NOMO-1 treated with dmso at 0.1 percent for 144 hours (cell line): ENCODE measurements around the gene PDE5A.

Source experiments
- DNase-seq: peaks from one replicate; lab custom pipeline; 2025; ENCODE audit not compliant: unreplicated experiment; lab: John Stamatoyannopoulos, UW

PDE5A gene

DNA sequence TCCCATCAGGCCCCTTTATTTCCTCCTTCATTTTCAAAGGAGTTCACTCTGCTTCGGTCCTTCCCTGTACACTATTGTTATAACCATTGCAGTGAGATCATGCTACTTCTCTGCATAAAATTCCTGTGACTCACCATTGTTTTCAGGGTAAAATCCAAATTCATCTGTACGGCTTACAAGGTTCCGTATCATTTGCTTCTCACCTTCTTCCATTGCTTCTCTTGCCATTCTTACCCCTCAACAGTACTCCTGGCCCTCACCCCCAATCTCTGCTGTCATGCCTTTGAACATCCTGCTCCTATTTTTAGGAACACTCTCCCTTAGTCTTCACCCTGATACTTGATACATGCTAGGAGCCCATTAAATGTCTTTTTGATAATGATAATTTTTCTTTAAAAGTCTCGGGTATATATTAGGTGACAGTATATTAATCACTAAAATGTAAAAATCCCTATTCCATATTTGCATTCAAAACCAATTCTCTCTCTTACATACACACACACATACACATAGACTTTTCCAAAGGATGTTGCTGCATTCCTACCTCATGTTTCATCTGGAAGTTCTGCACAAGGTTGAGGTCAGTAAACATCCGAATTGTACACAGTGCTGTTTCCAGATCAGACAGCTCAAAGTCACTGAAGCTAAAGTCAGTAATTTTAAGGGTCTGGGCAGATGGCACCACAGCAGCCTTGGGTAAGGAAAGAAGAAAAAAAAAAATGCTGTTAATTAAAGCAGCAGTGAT lies 103.4 kb downstream of the PDE5A start:
- no peak for DNase-seq

DNA sequence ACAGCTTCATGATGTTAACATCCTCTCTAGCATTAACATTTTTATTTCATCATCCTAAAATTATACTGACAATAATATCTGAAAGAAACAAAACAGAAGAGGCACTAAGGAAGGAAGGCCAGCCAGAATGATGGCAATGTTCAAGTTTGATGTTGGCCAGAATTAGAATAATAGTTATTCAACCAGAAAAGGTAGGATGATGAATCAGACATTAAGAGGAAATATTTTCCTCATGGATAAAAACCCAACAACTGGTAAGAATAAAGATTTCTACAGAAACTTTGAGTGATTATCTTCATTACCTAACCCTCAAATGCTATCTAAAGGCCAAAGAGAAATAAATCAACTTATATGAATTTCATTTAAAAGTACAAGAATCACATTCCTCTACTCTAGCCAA lies 105.2 kb downstream of the PDE5A start:
- DNase-seq, result no peak

DNA sequence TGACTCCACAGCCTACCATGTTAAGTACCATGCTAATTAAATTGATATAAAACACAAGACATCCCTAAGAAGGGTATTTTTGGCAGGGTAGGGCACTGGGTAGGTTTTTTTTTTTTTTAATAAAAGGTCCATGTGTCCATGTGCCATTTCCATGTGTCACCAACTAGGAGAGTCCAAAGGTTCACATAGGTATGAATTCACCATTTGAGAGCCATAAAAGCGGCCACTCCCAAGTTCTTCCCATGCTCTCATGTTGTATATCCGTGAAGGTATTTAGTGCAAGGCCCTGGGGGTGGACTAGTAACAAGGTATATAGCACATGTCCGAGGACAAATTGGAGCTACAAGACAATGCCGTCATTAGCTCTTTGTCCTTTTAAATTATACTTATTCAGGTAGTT lies 107.3 kb downstream of the PDE5A start:
- DNase-seq, result no peak

DNA sequence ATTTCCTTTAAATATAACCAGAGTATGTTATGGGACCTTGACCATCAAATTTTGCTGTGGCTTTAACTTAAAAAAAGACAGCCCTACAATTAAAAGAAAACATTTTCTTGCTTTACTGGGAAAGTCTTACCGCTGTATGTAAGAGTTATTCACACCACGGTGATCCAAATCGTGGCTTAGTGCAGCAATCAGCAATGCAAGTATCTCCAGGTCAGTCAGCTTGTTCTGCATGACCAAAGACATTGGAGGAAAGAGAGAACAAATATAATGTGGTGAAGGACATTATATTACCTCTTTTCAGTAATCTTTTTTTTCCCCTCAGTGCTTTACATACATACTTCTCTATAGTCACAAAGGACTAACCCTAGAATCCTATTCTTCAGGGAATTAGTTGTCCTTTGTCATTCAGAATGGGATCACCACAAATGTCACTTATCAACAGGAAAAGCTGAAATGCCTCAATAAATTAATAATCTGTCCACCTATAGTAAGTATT lies 109.6 kb downstream of the PDE5A start:
- no peak for DNase-seq

DNA sequence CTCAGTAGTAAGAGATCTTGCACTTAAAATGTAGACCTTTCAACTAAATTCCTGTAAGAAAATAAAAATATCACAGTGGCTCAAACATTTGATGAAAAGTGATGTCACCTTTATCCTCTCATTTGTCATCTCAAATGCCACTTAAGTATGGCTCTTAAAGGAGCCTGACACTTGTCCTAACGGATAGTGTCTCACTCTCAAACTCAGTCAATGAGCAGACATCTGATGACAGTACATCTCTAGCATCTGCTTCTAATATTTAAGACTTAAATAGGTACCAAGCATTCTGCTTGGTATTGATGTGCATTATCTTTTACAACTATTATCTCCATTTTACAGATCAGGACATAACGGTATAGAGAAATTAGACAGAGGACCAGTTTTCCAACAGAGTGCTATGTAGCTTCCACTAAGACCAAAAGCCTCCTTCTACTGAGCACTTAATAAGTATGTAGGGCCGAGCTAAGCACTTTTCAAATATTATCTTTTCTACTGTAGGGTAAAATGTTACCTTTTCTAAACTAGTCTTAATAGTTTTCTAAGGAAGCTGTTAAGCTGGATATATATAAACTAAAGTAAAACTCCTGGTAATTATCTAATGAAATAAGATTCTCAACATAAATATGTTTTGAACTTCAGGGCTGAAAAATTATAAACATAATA lies 110.2 kb downstream of the PDE5A start:
- DNase-seq, result no peak

DNA sequence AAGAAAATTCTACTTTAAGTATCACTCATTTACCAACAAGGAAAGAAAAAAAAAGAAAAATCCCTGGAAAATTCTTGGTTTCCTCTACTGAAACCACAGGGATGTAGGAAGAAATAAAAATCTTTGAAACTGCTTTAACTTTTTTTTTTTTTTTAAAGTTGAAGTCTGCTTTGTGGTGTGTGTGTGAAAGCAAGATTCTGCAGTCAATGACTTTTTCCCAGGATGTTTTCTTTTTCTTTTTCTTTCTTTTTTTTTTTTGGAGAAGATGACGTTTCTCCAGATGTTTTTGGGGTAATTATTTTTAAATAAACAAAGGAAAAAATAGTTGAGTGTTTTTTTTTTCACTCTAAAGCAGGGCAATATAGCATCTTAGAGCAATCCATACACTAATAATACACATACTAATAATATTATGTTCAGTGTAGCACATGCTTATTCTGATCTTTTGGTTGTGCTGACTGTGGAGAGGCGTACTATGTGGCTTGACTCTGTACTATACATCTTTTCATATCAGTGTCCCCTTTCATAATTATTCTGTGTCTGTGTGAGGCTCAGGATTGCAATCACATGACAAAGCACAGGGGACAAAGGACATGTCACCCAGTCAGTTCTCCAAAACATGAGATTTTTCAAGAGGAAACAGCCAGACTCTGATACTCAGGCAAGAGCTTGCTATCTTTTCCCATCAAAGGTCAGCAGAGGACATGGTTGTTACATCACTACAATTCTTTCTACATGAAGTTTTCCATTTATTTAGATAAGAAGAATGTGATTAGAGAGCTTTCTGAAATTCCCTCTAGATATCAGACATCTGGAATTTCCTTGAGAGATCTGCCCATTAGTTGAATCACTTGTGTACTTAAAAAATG lies 111.0 kb downstream of the PDE5A start:
- DNase-seq, result no peak

DNA sequence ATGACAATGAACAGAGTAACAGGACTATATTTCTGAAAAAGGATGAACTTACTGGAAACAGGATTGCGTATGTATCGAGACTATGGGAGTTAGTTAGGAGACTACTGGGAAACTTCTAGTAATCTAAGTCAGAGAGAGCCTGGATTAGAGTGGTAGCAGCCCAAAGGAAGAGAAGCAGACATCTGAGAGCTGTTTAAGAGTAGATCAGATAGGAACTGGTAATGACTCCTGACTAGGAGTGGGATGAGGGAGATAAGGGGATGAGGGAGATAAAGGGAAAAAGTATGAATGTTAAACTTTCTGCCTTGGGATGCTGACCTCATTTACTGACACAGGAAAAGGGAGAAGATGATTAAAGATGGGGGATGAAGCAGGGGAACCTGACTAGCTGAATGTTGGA lies 116.2 kb downstream of the PDE5A start:
- no peak for DNase-seq

DNA sequence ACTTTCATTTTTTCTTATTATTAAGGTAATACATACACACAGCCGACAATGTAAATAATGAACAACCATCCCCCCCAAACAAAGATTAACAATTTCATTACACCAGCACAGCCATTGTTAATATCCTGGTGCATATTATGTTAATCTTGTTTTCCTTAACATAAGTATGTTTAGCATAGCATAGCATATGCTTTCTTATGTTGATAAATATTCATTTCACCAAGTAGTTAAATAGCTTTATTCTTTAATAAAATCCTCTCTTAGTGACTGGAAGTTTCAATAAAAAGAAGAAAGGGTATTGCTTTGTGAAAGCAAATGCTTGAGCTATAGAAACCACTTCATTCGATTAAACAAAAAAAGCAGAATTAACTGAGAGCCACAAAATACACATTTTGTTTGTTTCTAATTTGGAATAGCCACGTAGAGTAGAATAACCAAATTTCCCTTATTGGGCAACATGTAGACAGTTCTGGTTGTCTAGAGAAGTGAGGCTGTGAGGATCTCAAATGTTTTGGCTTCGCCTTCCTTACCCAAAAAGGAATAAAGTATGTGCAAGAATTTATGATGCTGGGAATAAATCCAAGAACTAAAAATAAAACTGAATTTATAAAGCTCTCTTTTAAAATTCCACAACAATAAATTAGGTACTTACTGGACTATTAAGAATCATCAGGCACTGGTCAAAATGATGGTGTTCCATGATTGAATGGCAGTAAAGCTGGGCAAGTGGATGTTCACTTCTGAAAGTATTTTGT lies 118.0 kb downstream of the PDE5A start:
- no peak for DNase-seq

DNA sequence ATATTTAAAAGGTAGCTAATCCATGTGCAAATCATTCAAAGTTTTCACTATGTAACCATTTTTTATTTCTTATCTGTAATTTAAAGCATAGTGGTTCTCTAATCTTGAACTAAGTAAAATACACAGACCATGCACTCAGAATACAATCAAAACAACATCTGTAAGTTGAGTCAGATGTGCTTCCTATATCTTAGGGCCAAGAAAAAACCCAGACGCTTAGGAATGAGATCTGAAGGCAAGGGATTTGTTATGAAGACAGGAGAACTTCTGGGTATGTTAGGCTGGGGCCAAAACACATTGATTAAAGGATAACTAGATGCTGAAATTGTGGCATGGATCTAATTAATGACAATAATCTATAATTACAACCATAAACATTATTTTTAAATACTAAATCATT lies 120.3 kb downstream of the PDE5A start:
- no peak for DNase-seq

DNA sequence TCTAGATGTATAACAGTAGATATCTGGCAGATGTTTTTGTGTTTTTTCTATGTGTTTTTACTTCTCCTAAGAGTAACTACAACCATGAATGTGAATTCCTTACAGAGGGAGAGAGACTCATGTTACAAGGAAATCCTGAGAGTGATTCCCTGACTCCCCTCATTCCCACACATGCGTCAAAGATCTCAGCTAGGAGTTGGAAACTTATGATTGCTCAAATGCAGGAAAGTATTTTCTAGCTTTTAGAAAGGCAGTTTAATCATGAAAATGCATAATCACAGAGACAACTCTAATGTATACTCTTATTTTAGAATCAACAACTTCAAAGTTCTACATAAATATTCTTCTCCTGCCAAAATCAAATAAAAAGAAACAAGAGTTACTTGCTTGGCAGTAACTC lies 121.8 kb downstream of the PDE5A start:
- no peak for DNase-seq

DNA sequence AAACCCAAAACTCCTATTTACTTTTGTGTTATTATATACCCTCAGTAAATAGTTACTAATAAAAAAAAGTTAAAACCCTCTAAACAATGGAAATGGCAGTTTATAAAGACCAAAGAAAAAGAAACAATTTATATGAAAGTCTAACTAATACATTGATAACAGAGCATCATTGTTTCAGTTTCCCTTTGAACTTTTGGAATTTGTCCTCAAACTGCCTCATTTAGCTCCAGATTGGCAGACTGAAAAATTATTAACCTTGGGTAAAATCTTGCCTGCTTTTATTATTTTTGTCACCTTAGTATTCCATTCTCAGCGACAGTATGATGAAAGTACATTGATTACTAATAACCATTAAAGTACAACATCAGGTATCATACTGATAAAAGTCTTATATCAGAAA lies 124.0 kb downstream of the PDE5A start:
- no peak for DNase-seq

DNA sequence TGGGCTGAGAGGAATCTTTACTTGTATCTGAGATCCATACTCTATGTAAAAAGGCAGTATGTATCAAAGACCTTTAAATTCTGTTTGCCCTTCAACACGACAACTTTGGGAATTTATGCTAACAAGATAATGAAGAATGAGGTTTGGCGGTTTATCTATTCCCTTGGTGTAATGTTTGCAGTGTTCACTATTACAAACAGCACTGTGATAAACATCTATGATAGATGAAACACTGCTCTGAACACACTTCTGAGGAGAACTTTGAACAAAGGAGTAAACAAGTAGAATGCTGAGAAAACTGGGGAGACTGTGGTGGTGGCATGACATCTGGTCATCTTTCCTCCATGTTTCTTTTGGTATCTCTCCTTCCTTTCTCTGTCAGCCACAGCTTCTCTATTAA lies 126.9 kb downstream of the PDE5A start:
- no peak for DNase-seq

DNA sequence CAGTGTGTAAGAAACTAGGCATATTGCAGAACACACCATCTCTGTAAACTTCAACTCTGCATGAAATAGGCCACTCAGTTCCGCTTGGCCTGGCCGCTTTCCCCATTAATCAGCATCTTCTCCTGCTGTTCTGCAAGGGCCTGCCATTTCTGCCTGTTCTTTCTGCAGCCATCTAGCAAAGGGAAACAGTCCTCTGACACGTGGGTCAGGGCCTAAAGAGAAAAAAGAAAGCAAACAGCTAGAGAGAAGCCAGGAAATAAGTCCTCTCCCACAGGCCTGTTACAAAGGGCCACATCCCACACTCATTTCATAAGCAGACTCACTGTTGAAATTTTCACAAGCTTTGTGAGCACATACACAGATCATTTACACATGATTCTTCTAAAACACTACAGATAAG lies 130.1 kb downstream of the PDE5A start:
- DNase-seq, result no peak

DNA sequence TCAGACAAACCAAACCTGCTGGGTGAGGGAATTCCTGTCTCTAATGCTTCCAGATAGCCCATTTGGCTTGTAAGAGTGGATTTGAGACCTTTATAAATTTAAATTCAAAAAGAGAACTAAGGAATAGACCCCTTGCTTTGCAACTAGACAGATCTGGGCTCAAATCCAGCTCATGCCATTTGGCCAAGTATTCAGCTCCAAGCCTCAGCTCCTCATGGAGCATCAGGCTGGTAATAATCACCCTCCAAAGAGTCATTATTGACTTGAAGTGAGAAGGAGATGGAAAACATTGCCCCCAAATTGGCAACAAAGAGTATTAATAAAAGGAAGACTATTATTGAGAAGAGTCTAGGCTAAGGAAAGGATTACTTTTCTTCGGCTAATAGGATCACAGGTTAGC lies 134.7 kb downstream of the PDE5A start:
- DNase-seq, result no peak

DNA sequence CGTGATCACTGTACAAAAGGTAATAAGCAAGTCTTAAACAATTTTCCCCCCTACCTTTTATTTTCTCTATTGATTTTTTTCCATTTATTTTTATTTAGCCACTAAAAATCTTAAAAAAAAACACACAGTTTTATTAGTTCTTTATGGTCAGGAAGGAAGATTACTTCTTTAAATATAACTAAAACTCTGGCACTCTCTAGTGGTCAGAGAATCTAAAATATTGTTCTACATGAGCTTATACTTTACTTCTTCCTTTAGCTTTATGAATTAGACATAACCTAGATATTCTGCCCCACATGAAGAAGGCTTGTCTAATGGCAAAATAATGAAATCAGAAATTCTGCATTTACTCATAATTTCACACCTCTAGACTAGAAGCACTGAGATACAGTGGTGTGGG lies 135.2 kb downstream of the PDE5A start:
- DNase-seq, result no peak

DNA sequence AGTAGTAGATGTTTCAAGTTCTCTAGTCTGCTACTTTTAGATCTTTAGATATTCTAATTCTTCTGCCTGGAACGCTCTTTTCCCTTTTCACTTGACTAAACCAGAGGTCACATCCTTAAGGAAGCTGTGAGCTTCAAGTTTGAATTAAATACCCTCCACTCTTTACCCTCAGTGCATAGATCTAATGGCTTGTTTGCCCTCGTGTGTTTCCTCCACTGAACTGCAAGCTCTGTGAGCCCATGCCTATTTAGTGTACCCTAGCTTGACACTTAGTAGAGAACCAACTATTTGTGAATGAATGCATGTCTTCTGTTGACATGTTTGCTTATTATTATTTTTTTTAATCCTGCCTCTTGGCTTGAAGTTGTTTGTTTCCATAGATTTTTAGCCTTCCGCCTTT lies 138.3 kb downstream of the PDE5A start:
- no peak for DNase-seq

DNA sequence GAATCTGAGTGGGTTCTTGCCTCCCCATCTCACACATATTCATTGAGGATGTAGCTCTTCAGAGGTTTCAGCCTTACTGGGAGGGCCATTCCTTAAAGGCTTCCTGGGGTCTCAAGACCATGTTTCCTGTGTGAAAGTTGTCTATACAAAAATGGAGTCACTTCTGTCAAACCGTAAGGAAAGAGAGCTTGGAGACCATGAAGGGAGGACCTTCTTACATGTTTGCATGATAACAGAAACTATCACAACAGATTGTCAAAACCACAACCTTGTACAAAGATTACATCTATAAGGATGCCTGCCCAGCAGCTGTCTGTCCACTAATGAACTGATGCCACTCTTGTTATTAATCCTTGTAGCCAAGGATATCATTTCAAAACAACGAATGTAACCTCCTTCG lies 139.3 kb downstream of the PDE5A start:
- DNase-seq, result no peak

DNA sequence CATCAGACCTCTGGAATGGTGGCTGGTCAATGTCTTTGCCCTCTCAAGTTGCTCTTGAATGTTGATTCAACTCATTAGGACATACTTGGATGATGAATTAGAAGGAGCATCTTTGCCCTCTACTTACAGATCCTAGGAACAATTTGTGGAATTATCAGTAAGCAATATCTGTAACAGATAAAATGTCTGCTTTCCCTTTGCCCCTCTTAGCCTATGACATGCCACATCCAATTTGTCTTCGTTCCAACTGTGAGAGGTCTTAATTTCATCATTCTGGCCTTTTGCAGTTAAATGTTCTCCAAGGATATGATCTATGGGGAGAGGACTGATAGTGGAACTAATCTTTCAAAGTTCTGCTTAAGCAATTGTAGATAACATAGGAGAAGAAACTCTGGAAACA lies 148.3 kb downstream of the PDE5A start:
- DNase-seq, result no peak

DNA sequence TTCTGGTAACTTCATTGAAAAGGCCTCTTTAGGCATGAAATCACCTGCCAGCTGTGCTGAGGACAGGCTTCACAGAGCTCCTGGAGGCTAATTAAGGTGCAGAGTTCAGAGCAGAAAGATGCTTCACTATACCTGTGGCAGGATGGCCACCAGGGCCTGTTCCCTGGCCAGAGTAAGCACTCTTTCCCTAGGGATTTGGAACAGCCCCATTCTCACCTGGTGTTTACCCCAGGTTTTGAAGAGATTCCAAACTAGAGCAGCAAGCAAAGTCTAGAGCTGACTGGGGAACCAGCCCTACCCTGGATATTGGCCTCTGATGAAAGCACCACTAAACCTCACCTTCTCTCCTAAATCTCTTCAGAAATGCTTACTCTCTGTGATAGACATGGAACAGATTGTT lies 148.8 kb downstream of the PDE5A start:
- no peak for DNase-seq

DNA sequence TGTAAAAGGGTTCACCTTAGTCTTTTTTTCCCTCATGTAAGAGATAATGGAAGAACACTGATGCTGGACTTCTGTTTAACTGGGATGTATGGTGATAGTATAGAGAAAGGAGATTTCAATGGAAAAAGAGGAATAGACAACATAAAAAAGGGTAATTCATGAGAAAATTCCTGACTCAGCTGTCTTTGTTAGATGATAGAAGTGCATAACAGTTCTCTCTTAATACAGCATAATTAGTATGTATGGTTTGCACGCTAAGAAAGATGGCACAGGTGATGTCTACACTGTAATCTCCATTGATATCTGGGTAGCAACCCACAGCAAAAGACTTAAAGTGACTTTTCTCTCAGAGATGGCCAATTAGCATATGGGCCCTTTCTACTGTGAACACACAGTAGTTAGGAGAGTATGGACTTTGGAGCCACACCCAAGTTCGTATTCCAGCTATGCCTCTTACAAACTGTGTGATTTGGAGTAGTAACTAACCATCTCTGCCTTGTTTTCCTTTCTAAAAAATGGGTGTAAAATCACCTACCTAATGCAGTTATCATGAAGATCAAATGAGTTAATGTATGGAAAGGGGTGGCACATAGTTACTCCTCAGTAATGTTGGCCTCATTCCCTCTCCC lies 149.3 kb downstream of the PDE5A start:
- no peak for DNase-seq
